Endothelial cell of umbilical vein (primary cell): Measurements from ENCODE around the gene P2RY8. TPM values are rescaled to one million over a fixed set of nuclear protein-coding genes. Genes with fewer than 3 reads are reported as not detected.

Experiments used
- BruUV-seq: library from RNA; stranded (reverse); fragments of 400-500 nt; replicated peaks from 2 replicates; lab custom pipeline; 2021; lab: Mats Ljungman, UMichigan
- CTCF ChIA-PET: fragments of 300-600, 350-600 bp; sonication (Branson Sonifier 250); formaldehyde crosslinking; loops from one replicate; lab custom pipeline; 2021; ENCODE audit warnings: antibody characterized with exemption, inconsistent platforms; lab: Charles Lee
- POLR2A ChIA-PET: fragments of 300-600, 350-600 bp; sonication (Branson Sonifier 250); formaldehyde crosslinking; loops from one replicate; lab custom pipeline; 2021; ENCODE audit warnings: antibody characterized with exemption, inconsistent platforms; lab: Charles Lee
- DNase-seq: peaks from one replicate; pipeline ENCODE4 v3.0.0-alpha.2; 2011; ENCODE audit warnings: low read depth, low spot score
- FAIRE-seq: peaks from 2 replicates; lab custom pipeline; 2011; peaks lifted over from hg19 to GRCh38; lab: Jason Lieb, UNC
- H2AFZ ChIP-seq: 2 replicates; pipeline ENCODE4 v1.6.0; 2012; ENCODE audit warnings: low read depth, low read length, control low read depth, inconsistent platforms
- H3K27ac ChIP-seq: 2 replicates; pipeline ENCODE4 v1.5.1; 2011; ENCODE audit warnings: low read depth, mild to moderate bottlenecking, control low read depth, low read length, moderate library complexity; ENCODE audit not compliant: insufficient read depth
- H3K27me3 ChIP-seq, 2 experiments: 2 replicates each; pipeline versions ENCODE4 v1.6.0 to v1.6.1; 2011; ENCODE audit warnings: low read length in 2 of 2, mixed read lengths in 1 of 2; ENCODE audit not compliant: control insufficient read depth in 2 of 2, insufficient read depth in 2 of 2
- H3K36me3 ChIP-seq, 2 experiments: 2 replicates in 1 of 2; 3 replicates in 1 of 2; pipeline ENCODE4 v1.5.1; 2011; ENCODE audit warnings: low read length in 2 of 2, mild to moderate bottlenecking in 1 of 2, moderate library complexity in 1 of 2; ENCODE audit not compliant: control insufficient read depth in 2 of 2, insufficient read depth in 2 of 2; ENCODE audit errors: extremely low read depth in 1 of 2
- H3K4me1 ChIP-seq: 3 replicates; pipeline ENCODE4 v1.5.1; 2011; ENCODE audit warnings: mild to moderate bottlenecking, low read length; ENCODE audit not compliant: control insufficient read depth, insufficient read depth; ENCODE audit errors: extremely low read depth
- H3K4me2 ChIP-seq: 2 replicates; pipeline ENCODE4 v1.6.1; 2011; ENCODE audit warnings: low read length, control low read depth, mixed read lengths; ENCODE audit not compliant: insufficient read depth
- H3K4me3 ChIP-seq, 3 experiments: fragments of 200-600 bp in 1 of 3; sonication (generic), shearing (Covaris generic) in 1 of 3; replicated peaks in 1 of 3; 2 replicates each; pipeline ENCODE4 v1.5.1; 2011 to 2016; ENCODE audit warnings: control low read depth in 3 of 3, low read length in 3 of 3, mild to moderate bottlenecking in 2 of 3, inconsistent platforms in 1 of 3, low read depth in 1 of 3, moderate library complexity in 1 of 3; ENCODE audit not compliant: insufficient read depth in 1 of 3
- H3K79me2 ChIP-seq: 2 replicates; pipeline ENCODE4 v1.6.0; 2012; ENCODE audit warnings: low read length, inconsistent platforms; ENCODE audit not compliant: control insufficient read depth, insufficient read depth
- H3K9ac ChIP-seq: replicated peaks from 2 replicates; pipeline ENCODE3; 2011; ENCODE audit warnings: low read length, control low read depth; ENCODE audit not compliant: insufficient read depth; ENCODE audit errors: extremely low read depth
- H3K9me1 ChIP-seq: replicated peaks from 3 replicates; pipeline ENCODE4 v1.6.0; 2011; ENCODE audit warnings: mild to moderate bottlenecking, low read length; ENCODE audit not compliant: control insufficient read depth, insufficient read depth; ENCODE audit errors: extremely low read depth
- H3K9me3 ChIP-seq: replicated peaks from 2 replicates; pipeline ENCODE4 v1.5.1; 2012; ENCODE audit warnings: low read length, inconsistent platforms; ENCODE audit not compliant: control insufficient read depth, insufficient read depth
- H4K20me1 ChIP-seq: replicated peaks from 2 replicates; pipeline ENCODE3; 2011; ENCODE audit warnings: mild to moderate bottlenecking, low read length; ENCODE audit not compliant: control insufficient read depth, insufficient read depth; ENCODE audit errors: extremely low read depth
- CTCF ChIP-seq, 2 donors: IDR thresholded peaks; 1 replicate in 1 of 2; 2 replicates in 1 of 2; pipeline ENCODE4 v1.5.1; 2011; ENCODE audit warnings: low read length in 2 of 2, mild to moderate bottlenecking in 2 of 2, moderate library complexity in 2 of 2, control low read depth in 1 of 2, inconsistent platforms in 1 of 2, low read depth in 1 of 2; ENCODE audit not compliant: insufficient read depth in 1 of 2; ENCODE audit errors: extremely low read depth in 1 of 2
- EZH2 ChIP-seq: IDR thresholded peaks from 2 replicates; pipeline ENCODE4 v1.6.1; 2012; ENCODE audit warnings: borderline replicate concordance, low read depth, mild to moderate bottlenecking, moderate library complexity, low read length, inconsistent platforms; ENCODE audit not compliant: severe bottlenecking
- FOS ChIP-seq: IDR thresholded peaks from 2 replicates; pipeline ENCODE4 v1.6.1; 2011; ENCODE audit warnings: mild to moderate bottlenecking, low read length, moderate library complexity, borderline replicate concordance; ENCODE audit not compliant: insufficient read depth
- GATA2 ChIP-seq: IDR thresholded peaks from 2 replicates; pipeline ENCODE4 v1.7.0; 2011; ENCODE audit warnings: low read depth, mild to moderate bottlenecking, moderate library complexity, mixed read lengths, low read length; ENCODE audit not compliant: insufficient read length, insufficient read depth
- JUN ChIP-seq: IDR thresholded peaks from 2 replicates; pipeline ENCODE4 v1.6.1; 2011; ENCODE audit warnings: borderline replicate concordance, low read depth; ENCODE audit not compliant: insufficient read length, insufficient read depth
- MAX ChIP-seq: IDR thresholded peaks from 2 replicates; pipeline ENCODE4 v1.6.1; 2011; ENCODE audit not compliant: insufficient read depth, insufficient read length
- MYC ChIP-seq: IDR thresholded peaks from one replicate; pipeline ENCODE4 v1.6.1; 2011; ENCODE audit warnings: mild to moderate bottlenecking, low read depth, low read length
- POLR2A ChIP-seq: IDR thresholded peaks from 2 replicates; pipeline ENCODE4 v1.6.1; 2012; ENCODE audit warnings: low read depth, mild to moderate bottlenecking, control low read depth, low read length
- POLR2AphosphoS5 ChIP-seq: IDR thresholded peaks from 2 replicates; pipeline ENCODE4 v1.6.1; 2012; ENCODE audit warnings: low read depth, mild to moderate bottlenecking, control low read depth, low read length, moderate library complexity; ENCODE audit not compliant: insufficient read depth
- dilution Hi-C: fragments of 300-500 bp; cut with MboI; formaldehyde crosslinking; loops from one replicate; pipeline ENCODE4 v1.15.0; 2019; ENCODE audit warnings: low sequenced_read_pairs; ENCODE audit not compliant: extremely low pct_ligation_motif_present
- intact Hi-C: fragments of 100-400 bp; cut with micrococcal nuclease; formaldehyde crosslinking; loops from one replicate; pipeline ENCODE4 v1.10.0; 2022
- polyA plus RNA-seq, 4 experiments: library from polyadenylated mRNA; depleted of rRNA in 3 of 4; stranded (reverse) in 3 of 4; unstranded in 1 of 4; fragments of >200 nt; gene quantifications; 2 replicates each; pipeline versions ENCODE4 v1.2.1 to v1.2.3, GENCODE V29; 2011 to 2012; ENCODE audit warnings: missing spikeins in 1 of 4
- total RNA-seq: library from RNA; stranded (reverse); gene quantifications from 2 replicates; pipeline ENCODE4 v1.2.3, GENCODE V29; 2021

P2RY8 gene
- total and polyA plus RNA-seq, 2 donors (not counting 3 experiments of a cell fraction or from before 2014, with no cell fraction given) = not detected

- BruUV-seq = no TSS peak
- POLR2A ChIA-PET = no interaction called here
- no peaks in the 10 kb centered on the region for H3K9me1 ChIP-seq
- no peaks in the 10 kb centered on the region for H4K20me1 ChIP-seq
- H3K27ac ChIP-seq = no peak overlapping the region
- H3K36me3 ChIP-seq = peaks cover 0 to 15% of the 10 kb centered on the region in 2 experiments
- H3K4me1 ChIP-seq = no peaks in the 10 kb centered on the region
- no peak overlapping the region for H3K4me3 ChIP-seq
- H3K9me3 ChIP-seq = no peaks in the 10 kb centered on the region
- dilution Hi-C loops = no loop called here
- no peaks in the 10 kb centered on the region for H3K79me2 ChIP-seq
- H3K9ac ChIP-seq = no peak overlapping the region
- TF ChIP-seq POLR2AphosphoS5 = no peak
- TF ChIP-seq POLR2A = no peak
- no peak for TF ChIP-seq EZH2
- TF ChIP-seq MYC = no peak
- TF ChIP-seq FOS = no peak
- TF ChIP-seq GATA2 = no peak
- no peak for TF ChIP-seq JUN
- TF ChIP-seq CTCF (IDR thresholded peaks at IDR 0.05; ENCODE audit: extremely low read depth in 1 of 2, insufficient read depth in 1 of 2, low read depth in 1 of 2, low read length in 2 of 2) = no peak
- TF ChIP-seq MAX = no peak
- H3K27me3 ChIP-seq = no peaks in the 10 kb centered on the region
- intact Hi-C loops = no loop called here
- H3K4me2 ChIP-seq = no peak overlapping the region
- H2AFZ ChIP-seq = no peak overlapping the region
- FAIRE-seq (no peak), DNase-seq (no peak)
- CTCF ChIA-PET = no interaction called here
Measured at GRCh38 chrX:1434871-1435240, 102.1 kb downstream of the P2RY8 start.
